NCI-H345 treated with DMSO at 0.1 percent for 48 hours (cell line): ENCODE measurements around the gene NRIP1.
"Not testable (repeated sequence)": the region's sequence is repeated elsewhere in the genome, so short reads cannot be mapped to it uniquely, and the experiment has no call there.

ENCODE experiments used
- DNase-seq: peaks from one replicate; lab custom pipeline; 2025; ENCODE audit not compliant: unreplicated experiment; lab: John Stamatoyannopoulos, UW

The NRIP1 gene

DNA sequence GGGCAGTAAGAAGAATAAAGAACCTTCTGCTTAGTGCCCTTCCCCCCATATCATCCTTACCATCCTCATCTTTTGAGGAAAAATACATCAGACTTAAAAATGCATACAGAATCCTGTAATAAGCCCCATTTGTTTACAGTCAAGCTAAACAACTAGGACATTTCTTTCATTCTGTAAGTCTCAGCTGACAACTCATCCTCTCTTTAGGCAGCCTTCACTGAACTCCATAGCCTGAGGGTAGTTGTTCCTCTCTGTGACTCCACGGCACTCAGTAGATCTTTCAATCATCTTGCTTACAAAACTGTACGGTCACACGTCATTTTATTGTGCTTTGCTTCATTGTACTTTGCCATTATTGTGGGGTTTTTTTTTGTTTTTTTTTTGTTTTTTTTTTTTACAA is 82.5 kb downstream of the NRIP1 start:
- DNase-seq, result no peak

DNA sequence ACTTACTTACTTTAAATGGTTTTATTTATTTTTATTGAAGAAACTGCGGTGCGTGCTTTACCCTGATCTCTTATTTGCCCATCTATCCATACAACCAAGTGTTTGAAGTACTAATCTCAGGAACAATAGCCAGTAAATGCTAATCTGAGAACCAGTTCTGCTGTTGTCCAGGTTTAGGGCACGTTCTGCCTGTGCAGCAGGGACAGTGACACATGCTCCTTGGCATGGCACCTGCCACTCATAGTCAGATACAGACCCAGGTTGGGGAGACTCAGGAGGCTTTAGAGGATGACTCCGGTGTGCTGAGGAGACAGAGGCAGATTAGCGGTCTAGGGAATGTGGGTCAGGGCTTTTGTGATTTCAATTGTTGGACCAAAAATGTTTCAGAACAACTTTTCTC is 83.6 kb downstream of the NRIP1 start:
- DNase-seq, result no peak

DNA sequence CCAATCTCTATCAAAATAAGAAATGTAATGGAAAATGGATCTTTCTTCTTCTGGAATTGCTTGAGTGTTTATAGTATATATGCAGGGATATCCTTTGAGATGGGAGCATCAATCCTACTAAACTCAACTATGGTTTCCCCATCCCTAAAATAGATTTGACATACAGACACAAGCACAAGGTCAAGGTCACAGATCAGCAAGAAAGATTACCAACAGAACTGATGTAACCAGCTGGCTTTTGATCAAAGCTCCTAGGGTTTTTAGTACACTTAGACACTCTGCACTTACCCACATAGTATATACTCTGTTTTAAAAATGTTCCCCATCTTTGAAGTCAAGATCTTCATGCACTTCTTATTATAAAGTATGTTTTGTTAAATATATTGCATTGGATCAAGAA is 85.5 kb downstream of the NRIP1 start:
- DNase-seq, result no peak

DNA sequence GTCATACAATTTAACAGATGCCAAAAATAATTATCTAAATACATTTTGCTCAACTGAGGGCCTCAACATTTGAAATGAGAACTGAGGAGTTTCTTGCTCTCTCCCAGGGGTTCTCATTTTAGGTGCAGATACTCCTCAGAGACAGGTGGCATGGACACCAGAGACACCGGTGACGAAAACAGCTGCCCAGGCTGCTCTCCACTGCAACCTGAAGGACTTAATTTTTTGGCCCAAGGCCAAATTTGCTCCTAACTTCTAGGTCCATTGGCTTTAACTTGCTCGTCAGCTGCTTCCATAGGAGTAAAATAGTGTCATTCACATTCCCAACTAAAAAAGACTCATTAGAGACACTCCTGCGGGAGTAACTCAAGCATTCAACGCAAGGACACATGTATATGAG is 87.0 kb downstream of the NRIP1 start:
- DNase-seq, result no peak

DNA sequence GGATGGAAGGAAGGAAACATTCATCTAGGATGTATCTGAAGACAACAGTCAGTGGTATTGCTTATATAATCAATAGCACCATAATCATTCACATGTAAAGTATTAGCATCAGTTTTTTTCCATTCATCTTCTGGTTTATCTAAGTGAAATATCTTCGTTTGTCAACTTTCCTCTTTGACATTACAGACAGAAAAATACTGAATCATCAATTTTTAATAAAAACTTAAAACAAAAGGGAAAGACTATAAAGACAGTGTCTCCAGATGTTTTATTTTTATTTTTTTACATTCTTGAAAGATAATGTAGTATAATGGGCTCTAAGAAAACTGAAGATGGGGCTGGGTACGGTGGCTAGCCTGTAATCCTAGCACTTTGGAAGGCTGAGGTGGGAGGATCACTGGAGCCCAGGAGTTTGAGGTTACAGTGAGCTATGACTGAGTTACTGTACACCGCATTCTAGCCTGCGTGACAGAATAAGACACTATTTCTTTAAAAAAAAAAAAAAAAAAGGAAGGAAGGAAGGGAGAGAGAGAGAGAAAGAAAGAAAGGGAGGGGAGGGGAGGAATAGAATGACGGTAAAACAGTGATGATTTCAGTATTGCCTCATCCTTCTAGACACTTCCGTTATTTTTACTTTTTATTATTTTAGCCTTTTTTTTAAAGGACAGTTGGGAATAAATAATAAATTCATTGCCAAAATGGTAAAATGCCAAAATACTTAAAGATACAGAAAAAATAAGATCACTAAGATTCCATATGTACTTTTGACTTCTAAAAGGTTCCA is 89.5 kb downstream of the NRIP1 start:
- DNase-seq, result no peak

DNA sequence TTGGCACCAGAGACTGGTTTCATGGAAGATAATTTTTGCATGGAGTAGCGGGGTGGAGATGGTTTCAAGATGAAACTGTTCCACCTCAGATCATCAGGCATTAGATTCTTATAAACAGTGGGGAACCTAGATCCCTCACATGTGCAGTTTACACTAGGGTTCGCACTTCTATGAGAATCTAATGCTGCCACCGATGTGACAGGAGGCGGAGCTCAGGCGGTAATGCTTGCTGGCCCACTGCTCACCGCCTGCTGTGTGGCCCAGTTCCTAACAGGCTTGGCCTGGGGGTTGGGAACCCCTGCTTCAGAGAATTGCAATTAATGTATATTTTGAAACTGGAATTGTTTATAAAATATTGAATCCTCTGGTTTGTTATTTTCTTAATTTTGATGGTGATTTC is 92.1 kb downstream of the NRIP1 start:
- DNase-seq, result no peak

DNA sequence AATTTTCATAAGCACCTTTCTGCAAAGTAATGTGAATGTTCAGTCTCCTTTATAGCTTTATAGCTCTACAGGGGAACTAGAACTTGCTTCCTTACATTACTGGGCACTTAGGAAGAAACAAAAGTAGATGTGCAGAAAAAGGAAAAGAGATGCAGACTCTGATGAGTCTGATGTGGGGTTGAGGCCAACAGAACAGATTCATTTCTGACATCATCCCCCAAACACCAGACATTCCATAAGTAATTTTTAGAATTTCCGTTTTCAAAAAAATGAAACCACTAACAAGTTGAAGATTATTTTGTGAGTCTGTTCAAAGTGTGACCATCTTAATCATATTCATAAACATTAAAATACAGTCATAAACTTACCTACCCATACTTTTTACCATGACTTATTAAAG is 96.0 kb downstream of the NRIP1 start:
- DNase-seq, result no peak

DNA sequence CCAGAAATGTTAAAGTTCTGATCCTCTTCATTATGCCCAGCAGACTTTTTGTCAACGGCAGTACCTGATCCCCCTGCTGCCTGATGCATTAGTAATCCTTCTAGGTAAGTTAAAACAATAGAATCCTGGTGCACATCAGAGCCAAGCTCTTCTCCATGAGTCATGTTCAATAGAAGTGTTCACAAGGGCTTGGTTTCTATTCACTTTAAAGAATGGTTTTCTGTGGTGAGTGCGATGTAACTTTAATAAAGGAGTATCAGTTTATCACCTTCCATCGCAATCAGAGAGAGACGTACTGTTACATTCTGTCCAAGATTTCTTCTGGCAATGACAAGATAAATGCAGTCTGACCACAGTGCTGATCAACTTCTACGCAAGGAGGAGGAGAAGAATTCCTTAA is 96.8 kb downstream of the NRIP1 start:
- DNase-seq, result no peak

DNA sequence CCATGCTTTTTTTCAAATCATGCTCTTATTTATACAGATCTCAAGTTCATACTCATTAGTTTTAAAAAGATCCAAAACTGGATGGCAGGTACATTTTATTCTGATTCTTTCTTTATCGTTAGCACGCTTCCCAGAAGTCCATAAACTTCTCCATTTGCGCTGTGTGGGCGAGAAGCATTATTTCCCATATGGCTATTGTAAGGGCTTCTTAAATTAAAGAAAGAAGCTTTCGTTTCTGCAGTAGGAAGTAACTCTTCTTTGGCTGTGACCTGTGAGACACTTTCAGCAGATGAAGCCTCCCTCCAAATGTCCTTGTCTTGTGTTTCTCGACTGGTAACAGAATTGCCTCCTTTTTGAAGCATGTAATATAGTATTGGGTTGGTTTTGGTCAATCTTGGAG is 100.2 kb downstream of the NRIP1 start:
- no peak for DNase-seq

DNA sequence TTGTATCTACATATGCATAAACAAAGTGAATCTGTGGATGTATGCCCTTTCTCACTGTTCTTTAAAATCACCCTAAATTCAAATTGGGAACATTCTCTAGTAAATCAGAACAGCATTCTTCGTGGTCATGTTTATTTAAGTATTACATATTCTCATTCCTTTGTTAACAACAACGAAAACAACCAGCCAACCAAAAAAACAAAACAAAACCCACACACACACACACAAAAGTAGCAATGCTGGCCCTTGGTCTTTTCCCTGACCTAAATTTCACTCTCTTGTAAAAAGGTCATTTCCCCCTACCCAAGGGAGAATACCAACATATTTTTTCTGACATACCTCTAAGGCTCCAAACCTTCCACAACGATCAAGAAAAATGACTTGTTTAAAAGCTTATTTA is 102.6 kb downstream of the NRIP1 start:
- no peak for DNase-seq

DNA sequence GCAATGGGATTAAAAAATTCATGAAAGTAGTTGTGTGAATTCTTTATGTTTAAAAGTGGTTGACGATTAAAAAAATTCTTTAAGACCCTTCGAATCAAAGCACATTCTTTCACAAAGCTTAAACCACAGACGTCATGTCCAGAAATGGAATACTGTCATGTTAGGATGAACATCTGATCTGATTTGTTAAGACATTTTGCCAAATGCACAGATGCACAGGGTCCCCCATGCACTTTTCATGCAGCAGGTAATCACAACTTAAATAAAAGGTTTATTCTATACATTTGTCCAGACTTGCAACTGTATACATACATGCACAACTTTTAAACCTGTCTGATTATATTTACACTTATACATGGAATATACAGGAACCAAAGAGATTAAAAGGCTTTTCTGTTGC is 103.3 kb downstream of the NRIP1 start:
- DNase-seq, result no peak

DNA sequence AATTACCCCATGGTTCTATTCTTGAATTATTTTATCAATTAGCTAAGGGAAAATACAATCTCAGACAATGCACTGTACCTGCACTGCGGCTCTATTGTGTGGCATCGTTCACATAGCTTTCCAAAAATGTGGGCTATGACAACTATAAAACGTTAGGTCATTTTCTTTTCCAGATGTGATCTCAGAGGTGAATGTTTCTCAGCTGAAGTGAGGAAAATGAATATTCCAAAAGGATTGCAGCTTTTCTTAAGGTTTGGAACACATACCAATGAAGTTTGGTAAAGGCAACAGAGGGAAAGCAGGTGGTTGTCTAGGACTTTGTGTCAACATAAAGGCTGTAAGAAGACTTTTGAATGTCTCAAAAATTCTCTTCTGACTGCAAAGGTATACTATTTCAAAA is 105.5 kb downstream of the NRIP1 start:
- DNase-seq, result no peak

DNA sequence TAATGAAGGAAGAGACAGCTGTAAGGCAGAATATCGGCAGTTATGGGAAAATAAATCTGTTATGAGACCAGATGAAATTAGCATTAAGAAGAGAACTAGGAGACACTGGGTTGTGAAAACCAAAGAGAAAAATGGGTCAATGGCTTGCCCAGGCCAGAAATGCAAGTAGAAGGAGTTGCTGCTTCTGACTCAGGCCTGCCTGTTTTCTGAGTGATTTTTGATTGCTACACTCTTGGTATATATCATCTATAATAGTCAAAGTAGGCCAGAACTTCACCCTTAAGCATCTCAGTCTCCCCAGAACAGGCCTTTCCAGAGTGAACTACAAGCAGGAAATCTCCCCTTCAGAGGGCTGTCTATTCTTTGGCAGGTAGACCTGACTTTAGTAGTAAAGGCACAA is 107.0 kb downstream of the NRIP1 start:
- DNase-seq, result no peak

DNA sequence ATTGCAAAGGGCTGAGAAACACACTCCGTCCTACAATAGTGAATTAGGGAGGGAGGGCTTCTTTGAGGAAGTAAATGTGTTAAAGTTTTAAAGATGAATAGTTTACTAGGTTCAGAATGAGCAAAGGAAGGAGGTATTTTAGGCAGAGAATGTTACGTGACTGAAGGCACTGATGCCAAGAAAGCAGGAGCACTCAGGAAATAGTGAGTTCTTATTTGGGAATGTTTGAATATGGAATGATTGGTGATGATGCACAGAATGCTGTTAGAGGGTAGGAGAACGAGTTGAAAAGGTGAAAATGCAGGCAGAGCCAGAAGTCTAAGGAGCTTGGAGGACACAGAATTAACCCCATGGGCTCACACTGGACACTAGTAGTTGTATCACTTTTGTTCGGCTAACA is 108.0 kb downstream of the NRIP1 start:
- no peak for DNase-seq

DNA sequence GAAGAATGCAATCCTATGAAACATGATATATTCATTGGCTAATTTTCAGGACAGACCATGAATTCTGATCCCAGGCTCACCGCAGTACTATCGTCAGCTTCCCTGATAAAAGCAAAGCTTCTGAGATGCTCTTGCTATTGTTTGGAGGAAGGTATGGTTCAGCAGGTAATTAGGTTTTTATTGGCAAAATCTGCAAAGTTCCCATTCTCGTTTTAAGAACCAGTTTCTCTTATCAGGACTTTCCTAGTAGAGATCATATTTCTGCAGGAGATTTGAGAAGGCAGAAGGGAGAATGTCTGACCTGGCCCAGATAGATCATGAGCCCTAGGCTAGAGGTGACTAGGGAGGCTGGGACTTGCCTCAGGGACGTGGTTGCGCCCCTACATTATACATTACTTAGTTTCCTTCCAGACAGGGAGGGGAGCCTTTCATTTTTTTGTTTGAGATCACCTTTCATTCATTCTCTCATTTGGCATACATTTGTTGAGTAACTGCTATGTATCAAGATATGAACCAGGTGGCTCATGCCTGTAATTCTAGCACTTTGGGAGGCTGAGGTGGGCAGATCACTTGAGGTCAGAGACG is 108.8 kb downstream of the NRIP1 start:
- DNase-seq, result no peak

DNA sequence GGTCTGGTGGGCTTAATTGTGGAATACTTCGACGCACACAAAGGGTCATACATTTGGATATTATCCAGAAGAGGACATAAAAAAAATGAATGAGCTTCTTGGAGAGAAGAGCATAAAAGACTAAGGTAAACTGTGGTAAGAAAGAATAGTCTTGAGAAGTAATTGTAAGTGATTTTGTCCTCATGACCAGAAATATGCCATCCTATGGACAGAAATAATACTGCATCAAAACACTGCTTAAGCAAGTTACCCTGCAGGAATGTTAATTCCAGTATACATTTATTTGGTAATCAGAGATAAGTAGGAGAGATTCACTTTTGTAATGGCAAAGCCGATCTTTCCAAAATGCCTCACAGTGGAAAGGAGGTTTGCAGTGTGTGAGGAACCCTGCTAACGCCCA is 111.9 kb downstream of the NRIP1 start:
- DNase-seq, result no peak

DNA sequence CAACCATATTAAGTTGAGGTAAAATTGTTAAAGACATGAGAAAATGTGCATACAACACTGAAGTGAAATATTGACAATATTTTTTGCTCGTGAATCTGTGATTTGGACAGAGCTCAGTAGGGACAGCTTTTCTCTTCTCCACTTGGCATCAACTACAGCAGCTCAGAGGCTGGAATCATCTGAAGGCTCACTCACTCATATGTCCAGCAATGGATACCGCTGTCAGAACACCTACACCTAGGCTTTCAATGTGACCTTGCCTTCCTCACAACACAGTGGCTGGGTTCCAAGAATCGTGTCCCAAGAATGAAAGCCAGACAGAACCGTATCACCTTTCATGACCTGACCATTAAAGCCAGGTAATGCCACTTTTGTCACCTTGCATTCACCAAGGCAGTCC is 115.2 kb downstream of the NRIP1 start:
- DNase-seq, result no peak

DNA sequence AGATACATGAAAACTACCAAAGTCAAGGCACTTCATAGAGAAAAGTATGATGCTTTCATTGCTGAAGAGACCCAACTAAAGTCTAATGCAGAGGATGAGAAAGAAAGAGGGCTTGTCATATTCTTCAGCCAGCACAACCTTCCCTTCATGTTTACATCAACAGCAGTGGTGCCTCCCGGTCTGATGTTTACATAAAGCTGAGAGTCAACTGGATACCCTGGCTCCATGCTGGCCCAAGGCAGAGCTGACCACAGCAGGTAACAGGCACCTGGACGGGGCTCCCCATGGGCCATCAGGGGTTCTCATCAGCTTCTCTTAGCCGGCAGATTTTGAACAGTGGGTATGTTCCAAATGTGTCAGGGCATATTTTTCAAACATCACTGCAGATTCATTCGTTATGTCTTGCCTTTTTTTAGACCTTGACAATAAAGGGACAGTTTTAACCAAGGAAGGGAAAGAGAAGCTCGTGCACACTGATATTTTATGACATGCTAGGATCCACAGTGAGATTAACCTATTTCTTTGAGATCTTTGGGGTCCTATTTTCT is 117.1 kb downstream of the NRIP1 start:
- DNase-seq, result no peak

DNA sequence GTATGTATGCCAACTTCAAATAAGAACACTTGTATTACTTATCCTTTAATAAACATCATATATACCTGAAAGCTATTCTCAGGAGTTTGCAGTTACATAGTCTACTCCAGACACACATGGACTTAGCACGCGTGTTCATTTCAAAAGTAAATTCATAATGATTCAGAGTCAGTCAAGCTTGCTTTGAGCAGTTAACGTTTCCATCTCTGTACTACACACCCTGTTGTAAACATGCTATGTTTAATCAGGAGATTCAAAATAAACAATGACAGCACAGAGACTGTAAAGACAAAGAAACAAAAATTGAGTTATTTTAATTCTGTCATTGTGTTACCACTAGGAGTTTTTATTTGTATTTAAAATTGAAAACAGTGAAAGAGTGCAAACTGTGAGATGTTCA is 119.6 kb downstream of the NRIP1 start:
- no peak for DNase-seq

DNA sequence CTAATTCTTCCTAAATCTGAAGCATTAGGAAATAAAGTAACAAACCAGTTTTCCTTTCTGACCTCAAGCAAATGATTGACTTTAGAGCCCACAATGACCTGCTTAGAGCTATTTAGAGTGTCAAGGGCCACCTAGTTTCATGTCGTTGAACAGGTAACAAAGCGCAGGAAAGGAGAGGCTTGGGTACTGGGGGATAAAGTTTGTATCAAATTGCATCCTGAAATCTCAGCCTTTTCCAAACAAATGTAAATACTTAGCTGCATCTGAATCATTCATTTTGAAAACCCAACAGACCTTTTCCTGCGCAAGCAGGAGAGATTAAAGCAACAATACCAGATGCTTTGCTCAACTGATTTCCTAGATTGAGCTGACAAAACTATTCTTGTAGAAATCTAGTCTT is 121.2 kb downstream of the NRIP1 start:
- no peak for DNase-seq

DNA sequence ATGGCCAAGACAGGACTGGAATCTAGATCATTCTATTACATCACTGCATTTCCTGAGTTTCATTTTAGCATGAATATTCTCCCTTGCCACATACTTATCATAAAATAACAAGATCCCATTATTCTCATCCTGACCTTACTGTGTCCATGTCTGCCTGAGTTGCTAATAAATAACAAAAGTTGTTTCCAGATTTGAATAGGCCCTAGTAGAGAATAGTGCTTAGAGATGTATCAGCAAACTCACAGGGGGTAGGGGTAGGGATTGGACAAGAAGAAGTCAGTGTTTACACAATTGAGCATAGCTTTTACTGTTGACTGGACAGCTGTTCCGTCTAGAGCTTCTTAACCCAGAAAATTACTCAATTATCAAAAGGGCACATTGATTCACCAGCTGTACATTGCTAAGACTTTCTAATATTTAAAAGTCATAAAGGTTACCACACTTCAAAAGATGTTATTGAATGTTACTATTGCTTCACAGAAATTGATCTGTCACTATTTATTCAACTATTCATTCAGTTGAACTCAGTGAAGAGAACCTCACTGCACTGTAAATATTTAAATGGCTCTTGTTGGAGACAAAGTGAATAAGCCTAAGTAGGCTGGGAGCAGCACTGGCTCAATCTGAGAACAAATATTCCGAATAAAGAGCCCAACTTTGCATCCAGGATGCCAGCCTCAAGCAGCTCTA is 121.9 kb downstream of the NRIP1 start:
- no peak for DNase-seq

DNA sequence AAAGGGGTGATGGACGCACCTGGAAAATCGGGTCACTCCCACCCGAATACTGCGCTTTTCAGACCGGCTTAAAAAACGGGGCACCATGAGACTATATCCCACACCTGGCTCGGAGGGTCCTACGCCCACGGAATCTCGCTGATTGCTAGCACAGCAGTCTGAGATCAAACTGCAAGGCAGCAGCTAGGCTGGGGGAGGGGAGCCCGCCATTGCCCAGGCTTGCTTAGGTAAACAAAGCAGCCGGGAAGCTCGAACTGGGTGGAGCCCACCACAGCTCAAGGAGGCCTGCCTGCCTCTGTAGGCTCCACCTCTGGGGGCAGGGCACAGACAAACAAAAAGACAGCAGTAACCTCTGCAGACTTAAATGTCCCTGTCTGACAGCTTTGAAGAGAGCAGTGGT is 137.5 kb downstream of the NRIP1 start:
- DNase-seq, result not testable (repeated sequence)
